Measurements from ENCODE around the gene BHMT2.
A peak's percentile ranks its signal among the peaks of the same experiment; 100 is the strongest.

BHMT2 gene

GRCh38 chr5:79074641-79075040, 5.1 kb downstream of the BHMT2 start:
- DNase-seq: no peak

GRCh38 chr5:79075646-79076426, 6.3 kb downstream of the BHMT2 start:
- DNase-seq: no peak

GRCh38 chr5:79076819-79077218, 7.3 kb downstream of the BHMT2 start:
- DNase-seq: no peak

DNA sequence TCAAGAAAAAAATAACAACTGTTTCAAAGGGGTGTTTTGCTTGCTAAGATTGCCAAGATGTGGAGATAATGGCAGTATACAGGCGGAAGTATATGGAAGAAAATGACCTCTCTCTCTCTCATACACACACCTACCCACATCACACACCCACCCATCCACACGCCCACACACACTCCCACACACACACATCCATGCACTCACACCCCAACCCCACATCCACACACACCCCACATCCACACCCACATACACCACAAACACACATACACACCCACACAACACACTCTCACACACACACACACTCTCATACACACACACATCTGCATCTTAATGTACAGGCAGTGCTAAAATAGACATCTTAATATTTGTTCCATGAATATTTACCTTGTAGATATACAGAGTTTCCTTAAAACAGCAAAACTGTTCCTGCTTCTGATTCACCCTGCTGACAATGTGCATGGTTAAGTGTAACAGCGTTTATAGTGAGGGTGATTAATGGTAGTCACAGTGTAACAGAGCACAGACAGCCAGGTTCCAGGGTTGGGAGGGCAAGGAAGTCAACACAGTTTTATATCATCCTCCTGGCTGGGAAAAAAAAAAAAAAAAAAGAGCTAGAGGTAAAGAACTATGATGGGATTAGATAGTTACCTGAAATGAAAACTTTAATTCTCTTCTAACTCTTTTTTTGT, 8.3 kb downstream of the BHMT2 start:
- DNase-seq: peak in 1 of 2 donors; percentile 8

GRCh38 chr5:79080804-79081203, 11.2 kb downstream of the BHMT2 start:
- no peak for DNase-seq

- no peak for DNase-seq
Measured at GRCh38 chr5:79081779-79082178, 12.2 kb downstream of the BHMT2 start.

DNA sequence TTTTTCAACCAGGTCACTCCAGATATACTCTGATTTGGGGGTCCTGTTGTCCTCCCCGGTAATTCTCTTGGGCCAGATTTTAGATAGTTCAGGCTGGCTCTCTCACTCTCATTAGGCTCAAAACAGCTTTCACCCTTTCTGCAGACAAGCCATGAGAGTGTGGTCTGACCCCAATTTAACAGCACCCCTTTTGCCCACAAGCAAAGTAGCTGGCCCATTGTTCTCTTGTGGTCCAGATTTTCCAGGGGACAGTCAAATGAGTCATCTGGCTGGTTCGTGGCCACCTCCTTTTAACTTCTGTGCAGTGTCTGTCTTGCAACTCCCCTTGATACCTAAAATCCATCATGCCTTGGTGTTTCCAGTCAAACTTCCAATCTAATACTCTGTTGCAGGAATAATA, 16.5 kb downstream of the BHMT2 start:
- DNase-seq: no peak

DNA sequence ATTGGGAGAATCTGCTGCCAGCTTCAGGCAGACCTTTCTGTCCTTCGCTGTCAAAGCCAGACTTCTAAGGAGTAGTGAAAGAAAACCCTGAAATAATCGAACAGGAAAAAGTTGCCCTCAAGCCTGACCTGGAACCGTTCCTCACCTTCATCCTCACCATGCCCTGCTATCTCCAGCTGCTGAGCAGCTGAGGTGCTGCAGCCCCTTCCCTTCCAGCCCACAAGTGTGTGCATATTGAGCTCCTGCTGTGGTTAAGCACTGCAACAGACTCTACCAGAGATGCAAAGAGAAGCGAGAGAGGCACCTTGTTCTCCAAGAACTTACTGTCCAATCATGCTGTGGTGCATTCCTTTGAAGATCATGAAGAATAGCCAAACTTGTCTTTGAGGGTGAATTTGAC, 18.9 kb downstream of the BHMT2 start:
- DNase-seq: no peak

GRCh38 chr5:79091064-79091463, 21.5 kb downstream of the BHMT2 start:
- no peak for DNase-seq

- DNase-seq: no peak
Measured at GRCh38 chr5:79093762-79094161, 24.2 kb downstream of the BHMT2 start.

- DNase-seq: no peak
Measured at GRCh38 chr5:79105868-79106267, 36.3 kb downstream of the BHMT2 start.

- DNase-seq: no peak
Measured at GRCh38 chr5:79107020-79107796, 37.6 kb downstream of the BHMT2 start.

- no peak for DNase-seq
Measured at GRCh38 chr5:79108086-79108485, 38.5 kb downstream of the BHMT2 start.

- DNase-seq: no peak
Measured at GRCh38 chr5:79108792-79109191, 39.2 kb downstream of the BHMT2 start.

- peak; percentile 14 to 19 for DNase-seq
Measured at GRCh38 chr5:79109527-79110492, 40.2 kb downstream of the BHMT2 start.

GRCh38 chr5:79111387-79111959, 41.9 kb downstream of the BHMT2 start, which contains the start of gene BHMT:
Gene BHMT, plus strand, starts transcription at chr5:79111809. Its CDS starts 77 bp downstream, at chr5:79111886.
- DNase-seq: no peak

- no peak for DNase-seq
Measured at GRCh38 chr5:79111960-79112702, 42.6 kb downstream of the BHMT2 start.

DNA sequence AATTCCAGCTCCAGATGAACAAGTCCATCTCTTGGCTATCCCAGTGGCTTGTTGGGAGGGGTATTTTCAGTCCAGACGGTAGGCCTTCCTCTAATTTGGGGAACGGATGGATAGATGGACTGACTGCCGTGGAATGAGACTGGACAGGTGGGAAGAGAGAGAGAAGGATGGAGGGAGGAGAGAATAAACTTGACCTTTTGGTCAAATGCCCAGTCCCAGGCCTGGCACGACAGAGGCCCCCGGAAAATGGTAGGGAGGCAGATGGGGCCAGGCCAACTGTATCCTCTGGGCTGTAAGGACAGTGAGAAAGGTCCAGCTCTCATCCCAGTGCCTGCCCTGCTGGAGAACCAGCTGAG, 43.1 kb downstream of the BHMT2 start:
- DNase-seq: no peak

- no peak for DNase-seq
Measured at GRCh38 chr5:79119486-79119885, 49.9 kb downstream of the BHMT2 start.

DNA sequence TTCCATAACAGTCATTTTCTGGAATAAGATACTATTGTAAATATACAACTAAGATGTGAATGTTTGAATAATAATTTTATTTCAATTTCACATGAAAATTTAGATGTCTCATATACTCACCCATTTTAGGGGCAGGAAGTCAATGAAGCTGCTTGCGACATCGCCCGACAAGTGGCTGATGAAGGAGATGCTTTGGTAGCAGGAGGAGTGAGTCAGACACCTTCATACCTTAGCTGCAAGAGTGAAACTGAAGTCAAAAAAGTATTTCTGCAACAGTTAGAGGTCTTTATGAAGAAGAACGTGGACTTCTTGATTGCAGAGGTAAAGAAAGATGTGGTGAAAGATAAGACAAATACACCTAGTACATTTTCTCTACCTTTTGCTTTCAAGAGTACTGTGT, 50.7 kb downstream of the BHMT2 start:
- DNase-seq: no peak

DNA sequence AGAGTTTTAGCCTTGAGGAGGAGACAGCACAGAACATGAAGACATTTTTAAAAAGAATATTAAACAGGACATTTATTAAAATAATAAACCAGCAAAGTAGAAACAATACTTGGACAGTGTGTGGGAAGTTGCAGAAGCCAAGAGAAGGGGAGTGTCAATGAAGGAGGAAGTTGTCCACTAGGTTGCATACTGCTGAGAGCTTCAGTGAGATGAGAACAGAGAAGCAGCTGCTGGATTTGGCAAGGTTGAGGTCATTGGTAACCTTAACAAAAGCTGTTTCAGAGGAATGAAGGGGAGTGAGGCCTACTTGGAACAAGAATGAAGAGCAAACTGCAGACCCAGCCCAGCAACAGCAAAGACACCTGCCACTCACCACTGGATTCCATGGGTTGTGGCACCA, 53.4 kb downstream of the BHMT2 start:
- DNase-seq: no peak
